MM.1S (cell line): ENCODE measurements around the gene PDCD1.
A peak's percentile ranks its signal among the peaks of the same experiment; 100 is the strongest.
"Not testable (repeated sequence)": the region's sequence is repeated elsewhere in the genome, so short reads cannot be mapped to it uniquely, and the experiment has no call there.

Source experiments
- DNase-seq: peaks from one replicate; pipeline ENCODE4 v3.0.0-alpha.2; 2015
- H2AFZ ChIP-seq: fragments of 300-600 bp; sonication (generic); 2 replicates; pipeline ENCODE4 v1.6.0; 2016; ENCODE audit warnings: antibody characterized with exemption, low read length
- H3F3A ChIP-seq: fragments of 300-600 bp; sonication (generic); 2 replicates; pipeline ENCODE4 v1.6.1; 2016; ENCODE audit warnings: mild to moderate bottlenecking, antibody characterized with exemption, low read length, moderate library complexity, mixed read lengths; ENCODE audit not compliant: insufficient read depth
- H3K27ac ChIP-seq: fragments of 300-600 bp; sonication (generic); 2 replicates; pipeline ENCODE4 v1.5.1; 2016; ENCODE audit warnings: mild to moderate bottlenecking, low read length
- H3K27me3 ChIP-seq: fragments of 300-600 bp; sonication (generic); replicated peaks from 2 replicates; pipeline ENCODE4 v1.6.0; 2016; ENCODE audit warnings: low read length; ENCODE audit not compliant: insufficient read depth
- H3K36me3 ChIP-seq: fragments of 300-600 bp; sonication (generic); replicated peaks from 2 replicates; pipeline ENCODE4 v1.6.1; 2016; ENCODE audit warnings: mild to moderate bottlenecking, low read length, mixed read lengths; ENCODE audit not compliant: insufficient read depth
- H3K4me1 ChIP-seq: fragments of 300-600 bp; sonication (generic); 2 replicates; pipeline ENCODE4 v1.6.1; 2016; ENCODE audit warnings: low read length, mixed read lengths
- H3K4me2 ChIP-seq: fragments of 300-600 bp; sonication (generic); 2 replicates; pipeline ENCODE4 v1.6.0; 2016; ENCODE audit warnings: low read depth, low read length
- H3K4me3 ChIP-seq: fragments of 300-600 bp; sonication (generic); 2 replicates; pipeline ENCODE4 v1.5.1; 2016; ENCODE audit warnings: low read length, mixed read lengths
- H3K79me2 ChIP-seq: fragments of 300-600 bp; sonication (generic); 2 replicates; pipeline ENCODE4 v1.6.1; 2016; ENCODE audit warnings: mixed run types, low read length, mixed read lengths
- H3K9ac ChIP-seq: fragments of 300-600 bp; sonication (generic); 2 replicates; pipeline ENCODE4 v1.6.1; 2016; ENCODE audit warnings: low read length, mixed read lengths
- H3K9me2 ChIP-seq: fragments of 300-600 bp; sonication (generic); replicated peaks from 2 replicates; pipeline ENCODE4 v1.6.1; 2016; ENCODE audit warnings: mild to moderate bottlenecking, low read length, mixed read lengths; ENCODE audit not compliant: insufficient read depth
- H3K9me3 ChIP-seq: fragments of 300-600 bp; sonication (generic); replicated peaks from 2 replicates; pipeline ENCODE4 v1.6.1; 2016; ENCODE audit warnings: mild to moderate bottlenecking, low read length, mixed read lengths; ENCODE audit not compliant: insufficient read depth
- H4K20me1 ChIP-seq: fragments of 300-600 bp; sonication (generic); 2 replicates; pipeline ENCODE4 v1.6.1; 2016; ENCODE audit warnings: mild to moderate bottlenecking, low read length, moderate library complexity, mixed read lengths; ENCODE audit not compliant: insufficient read depth
- EZH2 ChIP-seq: fragments of 300-600 bp; sonication (generic); optimal IDR thresholded peaks from 2 replicates; pipeline ENCODE3; 2017; ENCODE audit warnings: low read depth, mild to moderate bottlenecking, antibody characterized with exemption, low read length, mixed read lengths
- EZH2phosphoT487 ChIP-seq: fragments of 300-600 bp; sonication (generic); IDR thresholded peaks from 2 replicates; pipeline ENCODE4 v1.6.1; 2018; ENCODE audit warnings: antibody characterized with exemption, low read length
- TF ChIP-seq, protein P1 (sequence below): fragments of 300-600 bp; sonication (generic); IDR thresholded peaks from 2 replicates; pipeline ENCODE4 v1.5.1; 2016; ENCODE audit warnings: antibody characterized with exemption, low read length, mixed read lengths

Gene PDCD1

DNA sequence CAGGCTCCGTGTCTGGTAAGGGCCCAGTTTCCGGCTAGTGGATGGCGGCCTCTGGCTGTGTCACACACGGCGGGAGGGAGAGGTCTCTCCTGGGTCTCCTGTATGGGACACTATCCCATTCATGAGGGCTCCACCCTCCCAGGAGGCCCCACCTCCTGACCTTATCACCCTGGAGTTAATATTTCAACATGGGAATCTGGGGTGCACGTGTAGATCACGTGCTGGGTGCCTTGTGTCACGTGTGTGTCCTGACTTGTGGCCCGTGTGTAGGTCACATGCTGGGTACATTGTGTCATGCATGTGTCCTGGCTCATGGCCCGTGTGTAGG is 39.8 kb downstream of the PDCD1 start:
- Histone ChIP-seq H3K4me1 (no peaks in the 10 kb centered on the region), H4K20me1 (no peaks in the 10 kb centered on the region)

GRCh38 chr2:241818229-241818942 is 40.3 kb downstream of the PDCD1 start:
- H4K20me1 ChIP-seq: no peaks in the 10 kb centered on the region
- no peaks in the 10 kb centered on the region for H3K9me2 ChIP-seq
- no peaks in the 10 kb centered on the region for H3F3A ChIP-seq
- TF ChIP-seq EZH2phosphoT487: no peak
- TF ChIP-seq, protein P1, sequence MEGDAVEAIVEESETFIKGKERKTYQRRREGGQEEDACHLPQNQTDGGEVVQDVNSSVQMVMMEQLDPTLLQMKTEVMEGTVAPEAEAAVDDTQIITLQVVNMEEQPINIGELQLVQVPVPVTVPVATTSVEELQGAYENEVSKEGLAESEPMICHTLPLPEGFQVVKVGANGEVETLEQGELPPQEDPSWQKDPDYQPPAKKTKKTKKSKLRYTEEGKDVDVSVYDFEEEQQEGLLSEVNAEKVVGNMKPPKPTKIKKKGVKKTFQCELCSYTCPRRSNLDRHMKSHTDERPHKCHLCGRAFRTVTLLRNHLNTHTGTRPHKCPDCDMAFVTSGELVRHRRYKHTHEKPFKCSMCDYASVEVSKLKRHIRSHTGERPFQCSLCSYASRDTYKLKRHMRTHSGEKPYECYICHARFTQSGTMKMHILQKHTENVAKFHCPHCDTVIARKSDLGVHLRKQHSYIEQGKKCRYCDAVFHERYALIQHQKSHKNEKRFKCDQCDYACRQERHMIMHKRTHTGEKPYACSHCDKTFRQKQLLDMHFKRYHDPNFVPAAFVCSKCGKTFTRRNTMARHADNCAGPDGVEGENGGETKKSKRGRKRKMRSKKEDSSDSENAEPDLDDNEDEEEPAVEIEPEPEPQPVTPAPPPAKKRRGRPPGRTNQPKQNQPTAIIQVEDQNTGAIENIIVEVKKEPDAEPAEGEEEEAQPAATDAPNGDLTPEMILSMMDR: no peak
- no peak for TF ChIP-seq EZH2
- no peaks in the 10 kb centered on the region for H3K36me3 ChIP-seq
- H3K4me2 ChIP-seq: no peak overlapping the region
- no peak overlapping the region for H2AFZ ChIP-seq
- peaks cover 58% of the 10 kb centered on the region for H3K27me3 ChIP-seq
- H3K4me3 ChIP-seq: no peak overlapping the region
- DNase-seq: no peak
- no peaks in the 10 kb centered on the region for H3K4me1 ChIP-seq
- H3K27ac ChIP-seq: no peak overlapping the region
- H3K9me3 ChIP-seq: no peaks in the 10 kb centered on the region
- H3K79me2 ChIP-seq: no peaks in the 10 kb centered on the region
- no peak overlapping the region for H3K9ac ChIP-seq

More for the DNA sequence above, 39.8 kb downstream of the PDCD1 start:
- Histone ChIP-seq H3K27ac (no peak overlapping the region), H3K9me3 (no peaks in the 10 kb centered on the region), H3K4me3 (no peak overlapping the region), H3K4me2 (no peak overlapping the region), H3K79me2 (no peaks in the 10 kb centered on the region), H3K9ac (no peak overlapping the region), H3F3A (no peaks in the 10 kb centered on the region), H3K9me2 (no peaks in the 10 kb centered on the region), H3K36me3 (no peaks in the 10 kb centered on the region), H2AFZ (no peak overlapping the region), H3K27me3 (peaks cover 54% of the 10 kb centered on the region)
- DNase-seq: no peak
- TF ChIP-seq, protein P1: no peak
- no peak for TF ChIP-seq EZH2
- TF ChIP-seq EZH2phosphoT487: no peak

DNA sequence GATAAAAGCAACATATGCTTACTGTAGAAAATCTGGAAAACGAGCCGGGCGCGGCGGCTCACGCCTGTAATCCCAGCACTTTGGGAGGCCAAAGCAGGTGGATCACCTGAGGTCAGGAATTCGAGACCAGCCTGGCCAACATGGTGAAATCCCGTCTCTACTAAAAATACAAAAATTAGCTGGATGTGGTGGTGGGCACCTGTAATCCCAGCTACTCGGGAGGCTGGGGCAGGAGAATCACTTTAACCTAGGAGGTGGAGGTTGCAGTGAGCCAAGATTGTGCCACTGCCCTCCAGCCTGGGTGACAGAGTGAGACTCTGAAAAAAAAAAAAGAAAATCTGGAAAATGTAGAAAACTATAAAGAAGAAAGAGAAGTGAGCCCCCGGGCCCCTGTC is 40.9 kb downstream of the PDCD1 start:
- H3K4me2 ChIP-seq, H3K9me2 ChIP-seq, H3K9ac ChIP-seq, H4K20me1 ChIP-seq, H2AFZ ChIP-seq, H3K9me3 ChIP-seq, H3K27ac ChIP-seq, H3K79me2 ChIP-seq, H3K4me3 ChIP-seq, H3K36me3 ChIP-seq, H3K4me1 ChIP-seq, H3F3A ChIP-seq, DNase-seq: not testable (repeated sequence)
- H3K27me3 ChIP-seq: peaks cover 63% of the 10 kb centered on the region

- no peaks in the 10 kb centered on the region for H3K79me2 ChIP-seq
- no peak for DNase-seq
- no peak overlapping the region for H3K27ac ChIP-seq
Observed at GRCh38 chr2:241817126-241817820, 41.4 kb downstream of the PDCD1 start.

More at GRCh38 chr2:241817126-241817820, 41.4 kb downstream of the PDCD1 start:
- no peaks in the 10 kb centered on the region for H3K36me3 ChIP-seq
- no peaks in the 10 kb centered on the region for H3F3A ChIP-seq
- H3K27me3 ChIP-seq: peaks cover 69% of the 10 kb centered on the region
- no peaks in the 10 kb centered on the region for H3K9me2 ChIP-seq
- H3K4me1 ChIP-seq: no peaks in the 10 kb centered on the region
- no peaks in the 10 kb centered on the region for H3K9me3 ChIP-seq
- H2AFZ ChIP-seq: no peak overlapping the region
- peak overlapping the region; percentile 15; the same call in 1 of the 2 replicates for H3K4me2 ChIP-seq
- H3K9ac ChIP-seq: no peak overlapping the region
- TF ChIP-seq EZH2phosphoT487: no peak
- H3K4me3 ChIP-seq: no peak overlapping the region
- H4K20me1 ChIP-seq: no peaks in the 10 kb centered on the region
